Naive B cell (primary cell): ENCODE results near the gene CECR2. TPM values are rescaled to one million over a fixed set of nuclear protein-coding genes. Genes with fewer than 3 reads are reported as not detected.

ENCODE experiments used
- ATAC-seq, 2 donors: fragments of 150-1000 bp; cut with Tn5 transposase; 2 replicates each; pipeline ENCODE4 v1.10.0; 2021; ENCODE audit warnings: low read depth in 2 of 2, mild to moderate bottlenecking in 2 of 2, moderate library complexity in 2 of 2
- DNase-seq: peaks from one replicate; pipeline ENCODE4 v3.0.0; 2022
- H3K27ac Mint-ChIP-seq, 6 donors: one replicate each; pipeline ENCODE4 v1.8.0; 2020 to 2022; ENCODE audit warnings: mild to moderate bottlenecking in 6 of 6, mixed read lengths in 6 of 6, moderate library complexity in 5 of 6, inconsistent platforms in 2 of 6
- H3K27me3 Mint-ChIP-seq, 3 donors: one replicate each; pipeline ENCODE4 v1.8.0; 2021 to 2022; ENCODE audit warnings: mixed read lengths in 3 of 3, mild to moderate bottlenecking in 1 of 3
- H3K36me3 Mint-ChIP-seq, 2 donors: one replicate each; pipeline ENCODE4 v1.8.0; 2020 to 2022; ENCODE audit warnings: mixed read lengths in 2 of 2, inconsistent platforms in 1 of 2, mild to moderate bottlenecking in 1 of 2
- H3K4me1 Mint-ChIP-seq, 3 donors: one replicate each; pipeline ENCODE4 v1.8.0; 2020 to 2022; ENCODE audit warnings: mixed read lengths in 3 of 3, inconsistent platforms in 1 of 3, mild to moderate bottlenecking in 1 of 3, moderate library complexity in 1 of 3
- H3K4me3 Mint-ChIP-seq, 8 donors: one replicate each; pipeline ENCODE4 v1.8.0; 2020 to 2022; ENCODE audit warnings: mild to moderate bottlenecking in 8 of 8, mixed read lengths in 8 of 8, moderate library complexity in 8 of 8, inconsistent platforms in 2 of 8
- H3K9me3 Mint-ChIP-seq, 7 donors: one replicate each; pipeline ENCODE4 v1.8.0; 2020 to 2022; ENCODE audit warnings: mixed read lengths in 7 of 7, mild to moderate bottlenecking in 5 of 7, inconsistent platforms in 2 of 7, moderate library complexity in 1 of 7
- polyA plus RNA-seq, 6 donors: library from polyadenylated mRNA; unstranded; fragments of 300-500 nt; fragmentation: Illumina TruSeq; gene quantifications; one replicate each; pipeline ENCODE4 v1.2.3, GENCODE V29; 2021; ENCODE audit warnings: low read depth in 6 of 6

Gene CECR2
- polyA plus RNA-seq, 6 donors from 2014 or later, result 0.04 to 0.62 (median 0.10) TPM; not detected in 2

- DNase-seq (no peak), ATAC-seq (no peak)
- no peak overlapping the region for H3K27ac Mint-ChIP-seq
- peaks cover 0 to 16% (median 0%) of the 10 kb centered on the region in 7 donors for H3K9me3 Mint-ChIP-seq
- H3K27me3 Mint-ChIP-seq, result no peaks in the 10 kb centered on the region
- no peak overlapping the region for H3K4me3 Mint-ChIP-seq
- H3K36me3 Mint-ChIP-seq, result no peaks in the 10 kb centered on the region
- H3K4me1 Mint-ChIP-seq, result no peaks in the 10 kb centered on the region
Observed at GRCh38 chr22:17451316-17451715, 82.1 kb downstream of the CECR2 start.

DNA sequence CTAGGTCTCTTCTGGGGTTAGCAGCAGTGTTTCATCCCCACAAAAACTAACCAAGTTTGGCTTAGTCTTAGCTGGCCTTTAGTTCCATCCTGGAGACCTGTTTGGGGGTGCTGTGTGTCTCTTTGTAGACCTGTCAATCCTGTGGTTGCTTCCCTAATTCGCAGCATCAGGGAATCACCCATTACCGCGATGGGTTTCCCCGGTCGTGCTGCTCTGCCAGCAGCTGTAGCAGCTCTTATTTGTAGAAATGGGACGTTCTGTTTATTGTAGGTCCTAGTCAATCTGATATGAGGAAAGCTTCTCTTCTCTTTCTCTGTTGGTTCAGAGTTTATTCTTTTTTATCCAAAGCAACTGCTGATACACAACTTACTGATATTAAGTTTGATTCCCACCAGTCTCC is 91.6 kb downstream of the CECR2 start:
- no peaks in the 10 kb centered on the region for H3K9me3 Mint-ChIP-seq
- ATAC-seq (peak; percentile 28 to 36), DNase-seq (no peak)
- H3K27ac Mint-ChIP-seq, result no peak overlapping the region
- H3K4me1 Mint-ChIP-seq, result peaks cover 0 to 9% (median 3%) of the 10 kb centered on the region in 3 donors
- no peak overlapping the region for H3K4me3 Mint-ChIP-seq
- H3K36me3 Mint-ChIP-seq, result no peaks in the 10 kb centered on the region
- H3K27me3 Mint-ChIP-seq, result peaks cover 4 to 13% (median 10%) of the 10 kb centered on the region in 3 donors

DNA sequence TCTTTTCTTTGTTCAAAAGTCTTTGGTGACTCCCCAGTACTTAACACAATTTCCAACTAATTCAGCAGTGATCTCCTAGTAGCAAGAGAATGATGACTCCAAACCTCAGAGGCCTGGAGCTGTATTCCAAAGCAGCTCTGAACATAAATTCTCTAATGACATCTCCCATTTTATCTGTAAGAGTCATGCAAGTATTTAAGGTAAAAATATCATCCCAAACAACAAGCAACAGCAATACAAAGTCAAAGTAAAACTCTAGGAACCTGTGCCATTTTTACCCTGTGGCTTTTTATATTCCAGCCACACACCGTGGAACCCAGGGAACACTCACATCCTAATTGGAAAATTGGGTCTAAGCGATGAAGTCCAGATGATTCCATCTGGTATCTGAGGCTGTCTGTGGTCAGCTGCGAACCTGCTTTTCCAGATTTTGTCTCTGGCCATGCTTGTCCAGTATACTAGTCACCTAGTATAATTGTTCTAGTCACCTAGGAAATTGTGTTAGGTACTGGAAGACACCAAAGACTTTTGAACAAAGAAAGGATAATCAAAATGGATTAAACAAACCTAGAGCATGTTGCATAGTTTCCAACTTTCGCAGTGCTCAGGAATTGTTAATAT is 101.7 kb downstream of the CECR2 start:
- no peaks in the 10 kb centered on the region for H3K4me1 Mint-ChIP-seq
- no peak overlapping the region for H3K4me3 Mint-ChIP-seq
- H3K36me3 Mint-ChIP-seq, result no peaks in the 10 kb centered on the region
- DNase-seq (no peak), ATAC-seq (no peak)
- H3K9me3 Mint-ChIP-seq, result no peaks in the 10 kb centered on the region
- peak overlapping the region in 1 of 6 donors; percentile 16 for H3K27ac Mint-ChIP-seq
- H3K27me3 Mint-ChIP-seq, result peaks cover 15 to 37% (median 22%) of the 10 kb centered on the region in 3 donors

GRCh38 chr22:17471886-17472535 is 102.8 kb downstream of the CECR2 start:
- H3K4me3 Mint-ChIP-seq, result no peak overlapping the region
- H3K27me3 Mint-ChIP-seq, result peaks cover 15 to 34% (median 15%) of the 10 kb centered on the region in 3 donors
- no peak for DNase-seq
- no peaks in the 10 kb centered on the region for H3K9me3 Mint-ChIP-seq
- ATAC-seq, result no peak
- H3K4me1 Mint-ChIP-seq, result no peaks in the 10 kb centered on the region
- no peak overlapping the region for H3K27ac Mint-ChIP-seq
- no peaks in the 10 kb centered on the region for H3K36me3 Mint-ChIP-seq

DNA sequence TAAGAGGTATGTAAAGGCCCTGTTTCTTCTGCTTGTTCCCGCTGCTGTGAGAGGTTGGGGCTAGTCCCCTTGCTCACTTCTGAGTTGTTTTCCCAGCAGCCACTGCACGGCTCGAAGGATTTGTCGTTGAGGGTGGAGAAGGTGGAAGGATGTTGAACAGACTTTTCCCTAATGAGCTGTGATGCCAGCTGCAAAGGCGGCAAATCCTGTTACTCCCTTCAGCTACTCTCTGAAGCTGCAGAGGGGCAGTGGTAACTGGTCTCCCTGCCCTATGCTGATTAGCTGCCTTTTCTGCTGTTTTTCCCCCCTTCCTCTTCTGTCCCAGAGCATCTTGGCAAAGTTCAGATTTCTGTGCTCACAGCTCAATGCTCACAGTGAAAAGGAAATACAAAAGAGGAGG is 103.7 kb downstream of the CECR2 start:
- peak overlapping the region in 1 of 6 donors; percentile 69 for H3K27ac Mint-ChIP-seq
- peaks cover 13 to 31% (median 15%) of the 10 kb centered on the region in 3 donors for H3K27me3 Mint-ChIP-seq
- peaks cover 0 to 3% (median 0%) of the 10 kb centered on the region in 3 donors for H3K4me1 Mint-ChIP-seq

DNA sequence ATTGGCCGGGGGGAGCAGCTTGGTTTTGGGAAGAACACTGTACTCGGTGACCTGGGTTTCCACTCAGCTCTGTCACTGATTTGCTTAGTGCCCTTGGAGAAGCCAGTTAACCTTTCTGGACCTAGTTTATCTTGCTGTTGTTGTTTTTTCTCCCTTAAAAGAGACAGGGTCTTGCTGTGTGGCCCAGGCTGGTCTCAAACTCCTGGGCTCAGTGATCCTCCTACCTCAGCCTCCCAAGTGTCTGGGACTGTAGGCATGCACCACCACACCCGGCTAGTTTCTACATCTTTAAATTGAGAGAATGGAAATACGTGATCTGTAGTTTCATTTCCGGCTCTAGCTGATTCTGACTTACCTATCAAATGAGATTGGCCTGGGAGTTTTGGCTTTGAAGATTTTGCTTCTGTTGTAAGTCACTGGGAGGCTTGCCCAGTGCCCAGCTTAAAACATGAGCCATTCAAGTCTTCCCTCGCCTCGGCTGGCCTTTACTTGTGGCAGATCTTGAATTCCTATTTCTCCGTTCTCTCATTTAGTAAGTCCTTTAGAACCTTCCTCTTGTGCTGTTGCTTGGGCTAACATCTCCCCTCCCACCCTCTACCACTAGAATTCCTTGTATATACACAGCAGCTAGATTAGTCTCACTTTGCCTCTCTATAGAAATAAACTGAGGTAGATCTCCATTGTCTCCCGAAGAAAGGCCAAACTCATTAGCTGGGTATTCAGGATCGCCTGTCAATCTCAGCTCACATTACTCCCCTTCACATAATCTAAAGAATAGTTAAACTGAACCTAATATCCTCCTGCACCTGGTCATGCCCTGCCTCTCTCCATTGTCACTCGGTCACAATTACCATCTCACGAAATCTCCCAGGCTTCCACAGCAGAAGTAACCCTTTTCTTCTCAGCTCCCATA is 106.3 kb downstream of the CECR2 start:
- ATAC-seq (no peak), DNase-seq (no peak)
- no peaks in the 10 kb centered on the region for H3K36me3 Mint-ChIP-seq
- H3K27me3 Mint-ChIP-seq, result peaks cover 13 to 24% (median 18%) of the 10 kb centered on the region in 3 donors
- no peaks in the 10 kb centered on the region for H3K9me3 Mint-ChIP-seq
- H3K27ac Mint-ChIP-seq, result peak overlapping the region in 2 of 6 donors; percentile 16 to 43
- no peak overlapping the region for H3K4me3 Mint-ChIP-seq
- peaks cover 0 to 3% (median 0%) of the 10 kb centered on the region in 3 donors for H3K4me1 Mint-ChIP-seq

More for the DNA sequence above, 103.7 kb downstream of the CECR2 start:
- H3K36me3 Mint-ChIP-seq, result no peaks in the 10 kb centered on the region
- ATAC-seq (no peak), DNase-seq (no peak)
- H3K4me3 Mint-ChIP-seq, result no peak overlapping the region
- H3K9me3 Mint-ChIP-seq, result no peaks in the 10 kb centered on the region

- no peak for ATAC-seq
Observed at GRCh38 chr22:17476838-17477237, 107.6 kb downstream of the CECR2 start.

GRCh38 chr22:17477391-17477833 is 108.2 kb downstream of the CECR2 start:
- peak overlapping the region in 1 of 8 donors; percentile 8 for H3K4me3 Mint-ChIP-seq
- H3K4me1 Mint-ChIP-seq, result peaks cover 0 to 3% (median 0%) of the 10 kb centered on the region in 3 donors
- ATAC-seq (no peak), DNase-seq (no peak)
- no peaks in the 10 kb centered on the region for H3K9me3 Mint-ChIP-seq
- peak overlapping the region in 1 of 6 donors; percentile 21 for H3K27ac Mint-ChIP-seq
- peaks cover 11 to 14% (median 13%) of the 10 kb centered on the region in 3 donors for H3K27me3 Mint-ChIP-seq
- H3K36me3 Mint-ChIP-seq, result no peaks in the 10 kb centered on the region

More at GRCh38 chr22:17476838-17477237, 107.6 kb downstream of the CECR2 start:
- Mint-ChIP-seq H3K27ac (no peak overlapping the region), H3K36me3 (no peaks in the 10 kb centered on the region), H3K4me1 (peaks cover 0 to 3% (median 0%) of the 10 kb centered on the region in 3 donors), H3K4me3 (no peak overlapping the region), H3K27me3 (peaks cover 11 to 14% (median 13%) of the 10 kb centered on the region in 3 donors), H3K9me3 (no peaks in the 10 kb centered on the region)
- no peak for DNase-seq

DNA sequence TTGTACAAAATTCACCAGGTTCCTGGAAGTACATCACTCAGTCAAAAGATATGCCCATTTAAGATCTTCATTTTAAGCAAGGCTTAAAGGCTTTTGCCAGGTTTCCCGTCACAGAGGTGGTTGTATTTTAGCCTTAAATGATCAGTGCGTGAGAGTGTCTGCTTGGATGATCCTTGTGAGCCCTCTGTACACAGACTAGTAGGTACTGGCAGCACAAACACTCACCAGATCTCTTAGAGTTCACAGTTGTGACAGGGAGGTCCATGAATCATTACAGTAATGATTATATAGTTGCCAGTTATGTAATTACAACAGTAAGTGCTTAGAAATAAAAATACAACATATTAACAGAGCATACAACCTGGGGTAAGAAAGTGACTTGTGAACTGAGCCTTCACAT is 109.9 kb downstream of the CECR2 start:
- Mint-ChIP-seq H3K36me3 (no peaks in the 10 kb centered on the region), H3K4me3 (no peak overlapping the region), H3K27ac (no peak overlapping the region), H3K9me3 (no peaks in the 10 kb centered on the region), H3K27me3 (peaks cover 11 to 12% (median 12%) of the 10 kb centered on the region in 3 donors), H3K4me1 (peaks cover 0 to 8% (median 2%) of the 10 kb centered on the region in 3 donors)
- ATAC-seq (no peak), DNase-seq (no peak)

DNA sequence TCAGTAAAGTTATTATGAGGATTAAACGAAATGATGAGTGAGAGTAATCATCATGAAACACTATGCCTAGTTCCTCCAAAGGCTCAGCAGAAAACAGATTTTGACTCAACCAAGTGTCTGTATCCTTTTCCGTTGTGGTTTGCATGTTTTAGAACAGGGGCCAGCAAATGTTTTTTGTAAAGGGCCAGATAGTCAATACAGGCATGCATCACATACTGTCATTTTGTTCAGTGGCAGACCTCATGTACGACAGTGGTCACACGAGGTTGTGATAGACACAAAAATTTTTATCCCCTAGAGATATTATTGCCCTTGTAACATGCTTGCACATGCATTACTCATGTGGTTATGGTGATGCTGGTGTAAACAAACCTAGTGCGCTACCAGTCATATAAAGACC is 112.2 kb downstream of the CECR2 start:
- peaks cover 0 to 13% (median 4%) of the 10 kb centered on the region in 3 donors for H3K4me1 Mint-ChIP-seq
- no peaks in the 10 kb centered on the region for H3K9me3 Mint-ChIP-seq
- no peaks in the 10 kb centered on the region for H3K36me3 Mint-ChIP-seq
- no peak overlapping the region for H3K4me3 Mint-ChIP-seq
- no peak for DNase-seq
- no peak for ATAC-seq
- H3K27me3 Mint-ChIP-seq, result peaks cover 0 to 4% (median 0%) of the 10 kb centered on the region in 3 donors
- peak overlapping the region in 1 of 6 donors; percentile 54 for H3K27ac Mint-ChIP-seq

DNA sequence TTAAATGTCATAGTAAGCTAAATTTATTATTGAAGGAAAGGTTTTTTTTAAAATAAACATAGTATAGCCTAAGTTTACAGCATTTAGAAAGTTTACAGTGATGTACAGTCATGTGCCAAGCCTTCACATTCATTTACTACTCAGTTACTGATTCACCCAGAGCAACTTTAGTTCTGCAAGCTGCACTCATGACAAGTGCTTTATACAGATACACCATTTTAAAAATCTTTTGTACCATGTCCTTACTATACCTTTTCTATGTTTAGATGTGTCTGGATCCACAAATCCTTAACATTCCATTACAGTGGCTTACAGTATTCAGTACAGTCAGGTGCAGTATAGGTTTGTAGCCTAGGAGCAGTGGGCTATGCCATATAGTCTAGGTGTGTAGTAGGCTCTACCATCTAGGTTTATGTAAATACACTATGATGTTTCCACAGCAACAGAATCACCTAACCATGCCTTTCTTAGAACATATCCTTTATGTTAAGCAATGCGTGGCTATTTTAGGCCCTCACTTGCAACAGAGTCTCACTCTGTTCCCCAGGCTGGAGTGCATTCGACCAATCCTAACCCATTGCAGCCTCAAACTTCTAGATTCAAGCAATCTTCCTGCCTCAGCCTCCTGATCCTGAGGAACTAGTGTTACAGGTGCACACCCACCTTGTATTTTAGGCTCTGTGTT is 114.6 kb downstream of the CECR2 start:
- Mint-ChIP-seq H3K4me3 (no peak overlapping the region), H3K4me1 (peaks cover 0 to 10% (median 4%) of the 10 kb centered on the region in 3 donors), H3K9me3 (no peaks in the 10 kb centered on the region), H3K27me3 (peaks cover 0 to 1% (median 0%) of the 10 kb centered on the region in 3 donors), H3K36me3 (no peaks in the 10 kb centered on the region), H3K27ac (peak overlapping the region in 2 of 6 donors; percentile 44 to 56)
- peak; percentile 19 for DNase-seq
- ATAC-seq, result peak; percentile 88 to 91

- no peak for ATAC-seq
- no peaks in the 10 kb centered on the region for H3K27me3 Mint-ChIP-seq
- no peaks in the 10 kb centered on the region for H3K9me3 Mint-ChIP-seq
- H3K4me1 Mint-ChIP-seq, result peaks cover 0 to 10% (median 4%) of the 10 kb centered on the region in 3 donors
- no peak overlapping the region for H3K4me3 Mint-ChIP-seq
- no peak for DNase-seq
- H3K27ac Mint-ChIP-seq, result peak overlapping the region in 1 of 6 donors; percentile 44
- H3K36me3 Mint-ChIP-seq, result no peaks in the 10 kb centered on the region
Observed at GRCh38 chr22:17484608-17485007, 115.3 kb downstream of the CECR2 start.

DNA sequence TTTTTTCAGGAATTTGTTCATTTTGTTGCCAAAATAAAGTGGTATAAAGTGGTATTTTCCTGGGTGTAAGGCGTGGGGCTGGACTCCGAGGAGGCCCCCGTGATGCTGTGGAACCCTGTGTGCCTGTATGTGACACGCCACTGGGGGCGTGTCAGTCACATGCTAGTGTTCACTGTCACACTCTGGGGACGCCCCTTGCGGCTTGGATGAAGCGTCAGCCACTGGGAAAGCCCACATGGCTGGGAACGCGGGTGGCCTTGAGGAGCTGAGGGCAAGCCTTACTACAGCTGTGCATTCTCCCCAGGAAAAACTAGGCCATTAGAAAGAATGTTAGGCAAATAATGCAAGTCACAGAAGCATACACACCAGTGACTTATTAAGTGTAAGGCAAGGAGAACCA is 117.1 kb downstream of the CECR2 start:
- Mint-ChIP-seq H3K4me1 (peaks cover 0 to 10% (median 4%) of the 10 kb centered on the region in 3 donors), H3K36me3 (no peaks in the 10 kb centered on the region), H3K27ac (peak overlapping the region in 1 of 6 donors; percentile 72), H3K9me3 (no peaks in the 10 kb centered on the region), H3K4me3 (no peak overlapping the region), H3K27me3 (no peaks in the 10 kb centered on the region)
- no peak for ATAC-seq
- DNase-seq, result no peak
